Gastroesophageal sphincter (tissue), 3 donors: Measurements from ENCODE around the gene KIRREL3.

Experiments
- CTCF ChIP-seq, 4 experiments: fragments of 200-600 bp in 2 of 4; fragments of 450-650 bp in 2 of 4; sonication (generic) in 1 of 4; IDR thresholded peaks; one replicate each; pipeline ENCODE4 v1.5.1; 2017 to 2019; ENCODE audit warnings: antibody characterized with exemption in 4 of 4, mild to moderate bottlenecking in 2 of 4, moderate library complexity in 2 of 4
- POLR2A ChIP-seq, 2 donors: fragments of 450-650 bp; IDR thresholded peaks; one replicate each; pipeline ENCODE4 v1.6.1; 2017; ENCODE audit warnings: antibody characterized with exemption in 2 of 2, mild to moderate bottlenecking in 2 of 2, moderate library complexity in 1 of 2

DNA sequence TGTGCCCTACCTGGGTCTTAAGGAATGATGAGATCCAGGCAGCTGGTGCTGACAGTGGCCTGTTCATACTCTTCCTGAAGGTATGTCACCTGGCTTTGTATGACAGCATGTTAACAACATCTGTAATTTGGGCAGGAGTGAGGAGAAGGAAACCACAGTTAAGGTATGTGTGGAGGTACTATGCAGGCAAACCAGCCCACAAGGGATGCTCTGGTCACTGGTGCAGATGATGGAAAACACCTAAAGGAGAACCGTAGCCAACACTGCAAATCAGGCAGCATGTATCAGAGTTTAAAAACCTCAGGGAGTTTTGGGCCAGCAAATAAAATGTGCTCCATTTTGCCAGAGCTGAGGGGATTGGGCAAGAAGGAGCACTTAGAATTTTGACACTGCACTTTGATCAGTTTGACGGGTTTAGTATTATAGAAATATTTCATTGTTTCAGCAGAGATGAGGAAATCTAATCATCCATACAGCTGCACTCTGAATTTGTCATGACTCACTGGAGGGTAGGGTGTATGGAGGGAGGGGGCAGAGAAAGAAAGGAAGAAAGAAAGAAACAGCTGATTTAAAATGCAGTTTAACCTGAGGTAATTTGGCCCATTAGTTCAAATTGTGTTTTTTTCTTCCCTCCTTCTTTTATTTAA lies 260.9 kb downstream of the KIRREL3 start:
- TF ChIP-seq POLR2A (IDR thresholded peaks at IDR 0.05) (no peak), CTCF (IDR thresholded peaks at IDR 0.05) (no peak)
